Breast epithelium (tissue), 3 donors: ENCODE data around the gene USP53.

Experiments
- CTCF ChIP-seq, 3 donors: fragments of 450-650 bp; IDR thresholded peaks; one replicate each; pipeline ENCODE4 v1.5.1; 2016 to 2017; ENCODE audit warnings: antibody characterized with exemption in 3 of 3, mild to moderate bottlenecking in 3 of 3, moderate library complexity in 3 of 3
- POLR2A ChIP-seq: fragments of 450-650 bp; IDR thresholded peaks from one replicate; pipeline ENCODE4 v1.6.1; 2016; ENCODE audit warnings: antibody characterized with exemption, mild to moderate bottlenecking, moderate library complexity
- POLR2AphosphoS5 ChIP-seq, 3 donors: sonication (generic); formaldehyde crosslinking; IDR thresholded peaks; one replicate each; pipeline ENCODE4 v1.6.1; 2017; ENCODE audit warnings: antibody characterized with exemption in 3 of 3

GRCh38 chr4:119246177-119246733 lies 33.7 kb downstream of the USP53 start:
- TF ChIP-seq CTCF (IDR thresholded peaks at IDR 0.05) = no peak
- TF ChIP-seq POLR2AphosphoS5 (IDR thresholded peaks at IDR 0.05) = no peak
- no peak for TF ChIP-seq POLR2A
